ENCODE data around the gene RFPL3.
"Not testable (repeated sequence)": the region's sequence is repeated elsewhere in the genome, so short reads cannot be mapped to it uniquely, and the experiment has no call there.

Gene RFPL3

DNA sequence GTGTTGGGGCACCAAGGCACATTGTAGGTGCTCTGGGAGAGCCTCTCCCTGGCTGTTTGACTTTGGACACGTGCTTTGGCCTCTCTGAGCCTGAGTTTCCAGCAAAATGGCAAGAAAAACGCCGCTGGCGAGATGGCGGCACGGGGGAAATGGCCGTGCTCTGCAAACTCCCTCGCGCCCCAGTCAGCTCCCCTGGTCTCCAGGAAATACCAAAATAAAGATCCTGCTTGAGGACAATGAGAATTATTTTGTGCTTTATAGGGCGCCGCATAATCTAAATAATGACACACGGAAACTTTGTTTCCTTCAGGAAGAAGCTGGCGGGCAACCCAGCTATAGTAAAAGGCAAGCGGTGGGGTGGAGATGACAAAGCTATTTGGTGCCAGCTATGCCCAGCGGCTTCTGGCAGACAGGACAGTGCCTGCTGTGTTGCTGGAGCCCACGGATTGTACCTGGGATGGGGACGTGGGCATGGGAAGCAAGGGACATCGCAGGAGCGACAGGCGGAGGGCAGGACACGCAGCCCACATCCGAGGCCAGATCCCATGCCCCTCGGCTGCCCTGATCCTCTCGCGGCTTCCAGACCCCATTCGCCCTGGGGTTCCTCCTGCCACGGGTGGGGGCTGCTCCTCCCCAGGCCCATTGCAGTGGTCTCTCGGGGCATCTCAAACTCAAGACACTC, 26.3 kb upstream of the RFPL3 start:
- no peak for DNase-seq

DNA sequence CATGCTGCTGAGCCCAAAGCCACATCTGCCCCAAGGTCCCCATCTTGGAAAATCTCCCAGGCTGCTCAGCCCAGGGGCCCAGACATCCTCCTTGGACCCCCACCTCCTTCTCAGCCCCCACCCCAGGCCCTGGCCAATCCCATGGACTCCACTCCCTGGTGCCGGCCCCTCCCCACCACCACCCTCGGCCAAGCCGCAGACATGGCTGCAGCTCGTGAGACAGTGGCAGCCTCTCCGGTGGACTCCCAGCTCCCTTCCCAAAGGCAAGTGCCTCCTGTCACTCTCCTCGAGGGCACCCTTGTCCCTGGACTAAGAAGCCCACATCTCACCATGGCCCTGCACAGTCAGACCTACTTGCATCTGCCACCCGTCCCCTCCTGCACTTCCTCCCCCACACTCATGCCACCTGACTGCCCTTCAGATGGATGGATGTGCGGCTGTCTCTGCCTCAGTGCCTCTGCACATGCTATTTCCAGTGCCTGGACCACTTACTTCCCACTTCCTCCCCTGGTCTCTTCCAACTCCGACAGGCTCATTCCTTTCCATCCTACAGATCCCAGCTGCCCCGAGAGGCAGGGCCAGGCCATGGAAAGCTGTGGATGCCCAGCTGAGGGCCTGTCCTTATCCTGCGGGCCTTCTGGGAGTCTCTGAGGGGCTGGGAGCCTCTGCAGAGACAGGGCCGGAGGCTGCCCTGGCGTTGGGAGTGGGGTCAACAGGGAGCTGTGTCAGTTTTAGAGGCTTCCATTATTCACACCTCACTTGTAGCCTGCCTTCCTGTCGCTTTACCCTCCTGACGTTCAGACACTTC, 25.5 kb upstream of the RFPL3 start:
- no peak for DNase-seq

DNA sequence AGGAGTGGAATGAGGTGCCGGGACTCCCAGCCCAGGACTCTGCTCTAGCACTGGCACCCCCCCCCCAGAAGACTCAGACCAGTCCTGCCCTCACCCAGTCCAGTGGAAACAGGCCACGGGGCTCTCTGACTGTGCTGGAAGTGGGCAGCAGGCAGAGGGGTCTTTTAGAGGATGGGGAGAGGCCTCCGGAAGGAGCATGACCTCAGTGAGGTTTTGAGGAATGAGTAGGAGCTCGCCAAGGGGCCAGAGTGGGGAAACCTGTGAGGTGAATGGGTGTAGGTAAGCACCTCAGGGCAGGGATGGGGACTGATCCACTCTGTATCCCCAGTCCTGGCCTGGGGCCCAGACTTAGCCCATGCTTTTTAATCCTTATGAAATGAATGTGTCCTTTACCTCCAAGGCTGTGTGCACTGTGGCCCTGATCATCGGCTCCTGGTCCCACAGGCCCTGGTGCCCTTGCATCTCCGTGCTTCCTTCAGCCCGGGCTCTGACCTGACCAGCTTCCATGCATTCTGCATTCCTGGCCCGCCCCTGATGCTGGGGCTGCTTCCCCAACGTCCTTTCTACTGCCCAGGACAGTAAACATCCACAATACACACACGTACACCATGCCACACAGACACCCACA, 24.4 kb upstream of the RFPL3 start:
- DNase-seq, result no peak

DNA sequence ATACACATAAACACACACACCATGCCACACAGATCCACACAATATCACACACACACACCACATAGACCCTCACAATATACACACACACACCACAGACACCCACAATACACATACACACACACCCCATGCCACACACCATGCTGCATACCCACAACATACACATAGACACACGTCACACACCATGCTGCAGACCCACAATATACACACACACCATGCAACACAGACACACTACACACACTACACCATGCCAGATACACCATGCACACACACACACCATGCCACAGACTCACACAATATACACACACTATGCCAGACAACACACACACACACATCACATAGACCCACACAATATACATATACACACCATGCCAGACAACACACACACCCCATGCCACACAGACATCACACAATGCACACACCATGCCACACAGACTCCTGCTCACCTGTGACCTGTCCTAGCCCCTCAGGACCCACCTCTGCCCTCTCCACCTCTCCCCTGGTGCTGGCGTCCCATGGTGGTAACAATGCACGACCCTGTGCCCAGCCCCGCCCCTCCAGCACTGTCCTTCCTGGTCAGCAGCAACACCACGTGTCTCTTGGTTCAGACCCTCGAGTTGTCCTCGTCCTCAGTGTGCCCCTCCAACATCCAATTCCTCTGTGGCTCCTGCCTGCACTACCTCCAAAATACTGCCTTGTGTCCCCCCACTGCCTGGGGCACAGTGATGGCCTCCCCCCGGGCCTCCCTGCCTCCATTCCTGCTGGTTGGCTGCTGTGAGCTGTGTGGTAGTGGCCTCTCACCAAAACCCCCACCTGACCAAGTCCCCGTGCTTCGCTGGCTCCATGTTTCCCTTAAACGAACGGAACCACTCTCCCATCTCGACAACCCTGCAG, 23.7 kb upstream of the RFPL3 start:
- DNase-seq, result no peak

DNA sequence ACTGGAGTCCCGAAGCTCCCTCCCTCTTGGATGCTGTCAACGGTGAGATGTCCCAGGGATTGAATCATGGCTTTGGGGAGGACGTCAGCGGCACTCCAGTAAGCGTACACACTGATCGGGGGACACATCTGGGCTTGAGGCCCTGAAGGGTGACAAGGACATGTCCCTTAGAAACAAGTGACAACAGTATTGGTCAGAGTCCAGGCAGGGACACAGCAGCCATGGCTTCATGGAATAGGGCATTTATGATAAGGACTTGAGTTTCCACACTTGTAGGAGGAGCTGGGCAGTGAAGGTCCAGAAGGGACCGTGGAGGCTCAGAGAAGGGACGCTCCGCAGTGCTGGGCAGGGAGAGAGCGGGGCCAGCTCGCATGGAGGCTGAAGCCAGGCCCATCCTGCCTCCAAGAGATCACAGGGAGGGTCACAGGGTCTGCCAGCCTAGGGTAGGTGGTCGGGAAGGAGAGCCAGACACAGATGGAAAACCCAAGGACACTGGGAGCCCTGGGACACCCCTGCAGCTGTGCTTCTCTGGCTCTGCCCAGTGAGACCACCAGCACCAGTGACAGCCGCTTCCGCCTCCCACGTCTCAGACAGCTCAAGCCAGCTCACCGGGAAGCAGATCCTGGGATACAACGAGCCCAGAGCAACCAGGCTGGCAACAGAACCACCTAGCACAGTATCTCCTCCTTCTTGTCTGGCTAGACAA, 22.9 kb upstream of the RFPL3 start:
- DNase-seq, result no peak

DNA sequence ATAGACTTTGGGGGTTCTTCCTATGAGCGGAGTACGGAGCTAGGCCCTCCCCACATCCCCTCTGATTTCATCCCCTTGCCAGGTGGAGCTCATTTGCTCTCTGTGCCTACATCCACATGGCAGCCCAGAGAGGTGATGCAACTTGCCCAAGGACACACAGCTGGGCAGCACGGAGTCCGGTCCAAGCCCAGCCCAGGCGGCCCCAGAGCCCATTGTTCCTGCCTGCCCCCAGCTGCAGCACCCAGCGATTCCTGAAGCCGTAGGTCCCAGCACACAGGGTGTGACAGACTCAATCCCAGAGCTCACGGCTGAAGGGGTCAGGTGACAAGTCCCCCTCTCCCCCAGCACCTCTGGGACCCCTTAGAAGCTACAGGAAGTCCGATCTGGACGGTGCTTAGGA, 22.2 kb upstream of the RFPL3 start:
- DNase-seq, result no peak

DNA sequence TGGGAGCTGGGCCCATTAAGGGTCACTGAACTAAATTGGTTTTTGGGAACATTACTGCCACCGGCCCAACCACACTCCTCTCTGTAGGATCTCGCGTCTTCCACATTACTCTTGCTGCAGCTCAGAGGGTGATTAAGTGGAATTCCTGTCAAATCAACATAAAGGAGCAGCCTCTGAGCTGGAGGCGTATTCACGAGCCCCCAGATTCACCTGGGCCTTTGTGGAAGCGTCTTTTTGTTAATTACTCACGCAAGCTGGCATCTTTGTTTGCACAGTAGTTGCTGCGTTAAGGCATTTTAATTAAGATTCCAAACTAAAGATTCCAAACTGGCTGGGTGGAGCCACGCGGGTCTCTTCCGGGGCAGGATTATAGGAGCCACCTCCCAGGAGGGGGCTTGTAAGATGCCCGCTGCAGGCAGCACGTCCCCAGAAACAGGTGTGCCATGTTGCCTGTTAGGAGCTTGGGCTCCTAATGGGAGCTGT, 21.5 kb upstream of the RFPL3 start:
- DNase-seq, result no peak

DNA sequence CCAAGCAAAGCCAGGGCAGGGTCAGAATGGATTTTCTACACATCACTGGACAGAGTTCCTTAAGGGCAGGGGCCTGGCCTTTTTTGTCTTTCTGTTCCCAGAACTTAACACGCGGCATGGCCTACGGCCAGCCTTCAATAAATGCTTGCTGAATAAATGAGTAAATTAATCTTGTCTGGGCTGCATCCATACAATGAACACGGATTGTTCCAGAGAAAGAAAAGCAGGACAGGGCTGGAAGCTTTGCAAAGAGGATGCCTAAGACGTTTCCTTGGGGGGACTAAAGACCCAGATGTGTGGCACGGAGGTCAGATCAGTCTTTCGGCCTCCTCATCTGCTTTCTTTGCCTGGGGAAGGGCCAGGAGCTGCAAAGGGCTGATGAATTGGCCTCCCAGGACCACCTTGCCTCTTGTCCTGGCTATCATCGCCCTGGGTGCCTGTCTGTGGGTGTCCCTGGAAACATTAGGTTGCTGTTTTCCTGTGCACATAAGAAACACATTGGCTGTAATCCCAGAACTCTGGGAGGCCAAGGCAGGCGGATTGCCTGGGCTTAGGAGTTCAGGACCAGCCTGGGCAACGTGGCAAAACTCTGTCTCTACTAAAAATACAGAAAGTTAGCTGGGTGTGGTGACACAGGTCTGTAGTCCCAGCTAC, 20.8 kb upstream of the RFPL3 start:
- DNase-seq, result no peak

DNA sequence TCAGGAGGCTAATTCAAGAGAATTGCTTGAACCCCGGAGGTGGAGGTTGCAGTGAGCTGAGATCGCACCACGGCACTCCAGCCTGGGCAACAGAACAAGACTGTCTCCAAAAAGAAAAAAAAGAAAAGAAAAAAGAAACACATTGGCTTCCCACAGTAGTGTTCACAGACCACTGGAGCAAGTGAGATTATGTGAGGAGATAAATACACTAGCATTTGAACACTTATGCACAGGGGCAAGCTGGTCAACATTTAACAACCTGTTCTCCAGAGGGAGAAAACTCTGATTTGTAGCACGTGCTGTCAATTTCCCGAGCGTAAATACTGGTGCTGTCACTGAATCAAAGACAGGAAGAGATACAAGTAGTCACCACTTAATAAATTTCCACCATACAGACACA, 20.2 kb upstream of the RFPL3 start:
- DNase-seq, result not testable (repeated sequence)

DNA sequence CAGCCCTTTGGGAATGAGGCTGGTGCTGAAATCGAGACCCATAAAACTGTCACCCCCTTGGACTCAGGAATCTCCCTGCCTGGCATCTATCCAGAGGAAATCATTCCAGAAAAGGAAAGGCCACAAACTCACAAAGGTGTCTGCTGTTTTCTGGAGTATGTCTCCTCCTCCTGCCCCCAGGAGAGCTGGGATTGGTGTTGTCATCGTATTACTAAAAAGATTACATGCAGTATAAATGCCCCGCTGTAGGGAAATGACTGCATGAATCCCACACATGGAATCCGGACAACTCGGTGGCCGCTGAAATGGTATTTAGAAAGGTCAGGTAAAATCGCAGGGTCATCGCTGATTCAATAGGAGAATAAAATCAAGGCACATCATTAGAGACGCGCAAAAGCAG, 18.9 kb upstream of the RFPL3 start:
- DNase-seq, result no peak

DNA sequence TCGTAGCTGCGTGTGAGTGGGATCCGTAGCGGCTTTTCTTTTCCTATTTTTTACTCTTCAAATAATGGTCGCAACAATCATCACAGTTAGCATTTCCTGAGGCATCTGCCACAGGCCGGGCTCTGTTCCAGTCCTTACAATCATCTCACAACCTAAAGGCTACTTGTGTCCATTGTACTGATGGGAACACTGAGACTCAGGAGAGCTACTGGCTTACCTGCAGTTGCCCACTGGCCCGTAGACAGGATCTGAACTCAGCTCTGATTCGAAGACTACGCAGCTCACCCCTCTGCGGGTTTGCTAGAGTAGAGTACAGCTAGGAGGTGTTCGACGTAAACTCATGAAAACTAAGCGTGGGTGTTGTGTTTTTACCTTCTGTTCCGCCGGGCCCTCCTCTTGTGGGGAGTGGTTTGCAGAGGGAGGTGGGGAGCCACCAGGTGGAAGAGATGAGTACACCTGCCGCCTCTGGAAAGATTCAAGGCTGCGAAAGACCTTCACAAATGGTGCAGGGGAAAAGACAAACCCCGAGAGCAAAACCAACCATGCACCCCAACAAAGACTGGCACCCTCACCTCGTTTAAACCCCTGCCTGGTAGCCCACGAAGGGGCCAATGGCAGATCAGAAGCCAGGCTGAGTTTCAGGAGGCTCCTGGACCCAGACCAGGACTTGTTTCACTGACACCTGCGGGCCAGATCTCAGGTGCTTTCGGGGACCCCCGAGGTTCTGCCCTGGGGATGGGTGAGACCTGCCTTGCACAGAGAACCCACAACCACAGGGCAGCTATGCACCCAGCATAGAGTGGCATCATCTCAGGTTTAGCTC, 18.3 kb upstream of the RFPL3 start:
- no peak for DNase-seq

DNA sequence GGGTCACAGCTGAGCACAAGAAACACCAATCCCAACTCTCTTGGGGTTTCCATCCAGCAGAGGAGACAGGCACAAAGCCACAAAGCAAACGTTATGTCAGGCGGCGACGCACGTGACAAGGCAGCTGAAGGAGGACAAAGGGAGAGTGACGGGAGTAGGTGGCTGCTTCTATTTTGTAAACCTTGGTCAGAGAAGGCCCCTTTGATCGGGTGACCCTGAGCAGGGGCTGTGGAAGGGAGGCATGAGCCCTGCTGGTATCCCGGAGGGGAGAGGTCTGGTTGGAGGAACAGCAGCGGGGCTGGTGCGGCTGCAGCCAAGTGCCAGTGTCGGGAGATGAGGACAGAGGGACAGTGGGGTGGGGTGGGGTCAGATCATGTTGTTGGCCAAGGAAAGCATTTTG, 17.3 kb upstream of the RFPL3 start:
- DNase-seq, result no peak

DNA sequence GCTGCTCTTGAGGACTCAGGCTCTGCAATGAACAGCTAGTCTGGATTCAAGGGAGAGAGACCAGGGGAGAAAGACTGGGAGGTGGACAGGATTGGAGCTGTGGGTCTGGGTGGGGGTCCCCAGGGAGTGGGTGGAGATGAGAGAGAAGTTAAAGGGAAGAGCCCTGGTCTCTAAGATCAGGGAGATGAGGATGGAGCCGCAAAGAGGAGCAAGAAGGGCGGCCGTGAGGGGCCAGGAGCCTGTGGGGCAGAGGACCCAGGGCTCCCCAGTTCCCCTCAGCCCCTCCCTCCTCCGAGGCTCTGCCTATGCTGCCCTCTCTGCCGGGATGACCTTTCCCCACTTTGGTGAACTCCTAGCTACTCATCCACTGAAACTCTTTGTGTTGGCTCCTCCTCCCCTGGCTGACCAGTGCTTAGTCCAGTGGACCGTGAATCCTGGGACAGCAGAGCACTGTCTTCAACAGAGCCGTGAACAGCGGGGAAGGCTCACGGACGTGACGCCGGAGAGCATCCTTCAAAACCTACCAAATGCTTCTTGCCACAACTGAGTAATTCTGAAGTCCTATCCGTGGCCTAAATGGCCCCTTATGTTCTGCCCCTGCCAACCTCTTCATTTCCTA, 16.4 kb upstream of the RFPL3 start:
- DNase-seq, result no peak

DNA sequence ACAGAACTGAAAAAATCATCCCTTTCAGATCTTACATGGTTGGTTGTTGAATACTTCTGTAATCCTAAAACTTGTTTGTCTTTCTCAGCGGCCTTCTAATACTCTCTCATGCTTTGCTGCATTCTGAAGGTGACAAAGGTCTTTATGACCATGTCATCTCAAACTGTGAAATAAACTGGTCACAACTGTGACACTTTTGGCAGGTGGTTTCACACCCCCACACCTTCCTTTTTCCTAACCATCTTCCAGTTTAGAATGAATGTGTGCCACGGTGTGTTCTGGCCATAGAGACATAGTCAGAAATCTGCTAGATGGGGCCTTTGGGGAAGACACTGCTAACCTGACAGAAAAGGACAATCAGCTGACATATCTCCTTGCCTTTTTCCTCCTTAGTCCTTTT, 14.7 kb upstream of the RFPL3 start:
- DNase-seq, result no peak

DNA sequence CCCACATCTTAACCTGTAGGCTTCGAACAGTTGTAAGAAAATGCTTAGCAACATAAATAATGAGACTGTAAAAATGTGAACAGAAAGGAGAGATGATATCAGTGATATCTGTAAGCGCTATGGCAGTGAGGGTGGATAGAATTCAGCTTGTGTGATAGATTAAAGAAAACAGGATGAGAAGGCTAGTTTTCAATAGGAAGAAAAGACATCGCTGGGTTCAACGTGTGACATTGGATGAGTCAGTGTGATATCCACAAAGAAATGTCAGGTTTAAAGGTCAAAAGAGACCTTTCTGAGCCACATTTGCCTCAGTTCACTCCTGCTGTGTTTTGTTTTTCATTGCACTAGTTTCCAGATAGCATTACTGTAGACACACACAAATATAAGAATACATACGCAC, 13.7 kb upstream of the RFPL3 start:
- DNase-seq, result no peak

DNA sequence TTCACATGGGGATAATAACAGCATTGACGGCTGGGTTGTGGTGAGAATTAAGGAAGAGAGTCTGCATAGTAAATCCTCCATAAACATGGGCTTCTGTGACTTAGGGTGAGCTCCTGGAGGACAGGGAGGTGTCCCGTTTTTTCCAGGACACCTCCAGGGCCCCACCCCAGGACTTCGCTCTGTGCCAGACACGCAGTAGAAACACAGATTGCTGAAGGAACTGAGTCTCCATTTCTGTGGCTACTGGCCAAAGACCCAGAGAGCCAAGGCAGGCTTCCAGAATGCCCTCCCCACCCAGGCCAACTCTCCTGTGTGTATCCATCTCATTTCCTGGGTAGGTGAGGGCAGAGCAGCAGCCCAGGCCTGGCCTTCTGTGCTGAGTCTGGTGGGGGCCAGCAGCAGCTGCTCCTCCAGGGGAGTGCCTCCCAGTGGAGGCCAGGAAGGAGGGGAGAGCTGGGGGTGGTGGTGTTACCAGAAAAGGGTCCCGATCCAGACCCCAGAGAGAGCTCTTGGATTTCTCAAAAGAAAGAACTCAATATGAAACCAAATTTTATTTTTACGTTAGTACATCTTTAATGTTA, 9.5 kb upstream of the RFPL3 start:
- DNase-seq, result no peak

DNA sequence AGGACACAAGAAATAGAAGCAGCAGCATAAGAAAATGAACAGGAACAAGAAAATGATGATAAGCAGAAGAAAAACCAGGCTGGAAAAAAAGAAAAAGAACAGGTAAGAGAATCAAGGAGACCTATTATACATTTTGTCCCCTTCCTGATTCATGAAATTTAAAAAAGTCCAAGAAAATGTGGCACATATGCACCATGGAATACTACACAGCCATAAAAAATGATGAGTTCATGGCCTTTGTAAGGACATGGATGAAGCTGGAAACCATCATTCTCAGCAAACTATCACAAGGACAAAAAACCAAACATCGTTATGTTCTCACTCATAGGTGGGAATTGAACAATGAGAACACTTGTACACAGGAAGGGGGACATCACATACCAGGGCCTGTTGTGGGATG, 5.8 kb upstream of the RFPL3 start:
- not testable (repeated sequence) for DNase-seq

DNA sequence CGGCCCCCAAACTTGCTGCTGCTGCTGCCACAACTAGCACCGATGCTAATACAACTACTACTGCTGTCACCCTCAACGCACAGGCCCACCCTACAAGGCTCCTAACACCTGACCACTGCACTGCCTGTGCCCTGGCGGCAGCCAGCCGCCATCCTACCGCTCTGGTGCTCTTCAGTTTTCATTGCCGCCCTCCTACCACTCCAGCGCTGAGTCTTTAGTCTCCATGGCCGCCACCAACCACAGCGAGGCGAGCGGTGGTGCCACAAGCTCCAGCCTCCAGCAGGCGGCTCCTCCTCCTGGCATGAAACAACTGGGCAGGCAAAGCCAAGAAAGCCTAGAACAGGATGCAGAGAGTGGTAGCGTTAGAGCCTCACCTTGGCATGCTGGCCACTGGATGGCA, 5.0 kb upstream of the RFPL3 start:
- no peak for DNase-seq

DNA sequence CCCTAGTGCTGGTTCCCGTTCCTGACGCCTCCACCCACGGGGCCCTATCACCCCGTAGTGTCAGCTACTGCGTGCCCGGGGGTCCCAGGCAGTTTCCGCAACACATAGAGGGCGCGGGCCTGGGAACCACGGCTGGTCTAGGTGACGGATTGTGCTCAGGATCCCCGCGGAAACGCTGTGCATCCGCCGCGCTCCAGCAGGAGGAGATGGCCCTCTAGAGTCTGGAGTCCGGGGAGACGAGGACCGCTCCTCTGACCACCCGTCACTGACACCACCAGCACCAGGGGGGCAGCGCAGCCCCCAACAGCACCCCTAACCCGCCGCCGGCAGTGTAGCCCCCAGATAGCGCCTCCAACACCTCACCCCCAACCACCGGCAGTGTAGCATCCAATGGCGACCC, 4.4 kb upstream of the RFPL3 start:
- DNase-seq, result no peak

DNA sequence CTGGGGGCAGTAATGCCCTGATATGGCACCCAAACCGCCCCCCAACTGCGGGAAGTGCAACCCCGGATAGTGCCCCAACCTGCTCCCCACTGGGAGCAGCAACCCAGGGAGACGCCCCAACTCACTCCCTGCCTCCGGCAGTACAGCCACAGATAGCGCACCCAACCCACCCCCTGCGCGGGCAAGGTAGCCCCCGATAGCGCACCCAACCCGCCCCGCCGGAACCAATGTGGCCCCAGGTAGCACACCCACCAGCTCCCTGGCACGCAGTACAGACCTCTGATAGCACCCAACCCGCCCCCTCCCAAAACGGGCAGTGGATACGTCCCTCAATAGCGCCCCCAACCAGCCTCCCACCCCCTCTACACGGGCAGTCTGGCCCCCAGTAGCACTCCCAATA, 3.8 kb upstream of the RFPL3 start:
- DNase-seq, result no peak
